GM20431 (cell line): ENCODE measurements around the gene OR5AC2.

Experiments
- in situ Hi-C: fragments of 300-500 bp; cut with MseI, MboI; formaldehyde crosslinking; loops from one replicate; pipeline ENCODE4 v1.15.0; 2020; ENCODE audit warnings: low sequenced_read_pairs; ENCODE audit not compliant: unreplicated experiment

OR5AC2 gene

GRCh38 chr3:98136631-98137030 is 49.7 kb downstream of the OR5AC2 start:
- in situ Hi-C loops = no loop called here
